Fibroblast of skin of left biceps (primary cell): ENCODE measurements around the gene CTSA.
"Not testable (repeated sequence)": the region's sequence is repeated elsewhere in the genome, so short reads cannot be mapped to it uniquely, and the experiment has no call there.

Experiments used
- DNase-seq, 2 experiments: peaks; one replicate each; pipeline ENCODE4 v3.0.0-alpha.2; 2013; ENCODE audit warnings: low read depth in 2 of 2

The CTSA gene

GRCh38 chr20:45918182-45918737, 27.1 kb downstream of the CTSA start:
- DNase-seq = no peak

- DNase-seq = no peak
Measured at GRCh38 chr20:45918779-45919537, 27.8 kb downstream of the CTSA start.

- no peak for DNase-seq
Measured at GRCh38 chr20:45919542-45920399, 28.6 kb downstream of the CTSA start.

- no peak for DNase-seq
Measured at GRCh38 chr20:45920462-45921336, 29.6 kb downstream of the CTSA start.

GRCh38 chr20:45921337-45922189, 30.4 kb downstream of the CTSA start:
- DNase-seq = no peak

- DNase-seq = no peak
Measured at GRCh38 chr20:45924391-45925261, 33.5 kb downstream of the CTSA start.

GRCh38 chr20:45925821-45926506, 34.8 kb downstream of the CTSA start:
- no peak for DNase-seq

GRCh38 chr20:45926731-45927070, 35.6 kb downstream of the CTSA start:
- DNase-seq = no peak

- no peak for DNase-seq
Measured at GRCh38 chr20:45927071-45927878, 36.1 kb downstream of the CTSA start.

- not testable (repeated sequence) for DNase-seq
Measured at GRCh38 chr20:45931680-45932079, 40.5 kb downstream of the CTSA start.

GRCh38 chr20:45933266-45934045, 42.3 kb downstream of the CTSA start:
- DNase-seq = no peak

- no peak for DNase-seq
Measured at GRCh38 chr20:45934046-45934585, 43.0 kb downstream of the CTSA start.

GRCh38 chr20:45934586-45935415, 43.7 kb downstream of the CTSA start, which contains the start of gene PCIF1:
Gene PCIF1, plus strand, starts transcription at chr20:45934683. Its CDS starts 4,317 bp downstream, at chr20:45939000.
- peak; percentile 92 to 94 for DNase-seq

- DNase-seq = no peak
Measured at GRCh38 chr20:45935416-45936046, 44.4 kb downstream of the CTSA start.

- DNase-seq = no peak
Measured at GRCh38 chr20:45937765-45938164, 46.6 kb downstream of the CTSA start.
